ENCODE measurements around the gene HOXD9.

Gene HOXD9

GRCh38 chr2:176122683-176123410, at the start of gene HOXD9:
HOXD9 (plus strand) TSS chr2:176122719; CDS start chr2:176122769, 50 bp downstream.
- H3K27me3 ChIP-seq (ENCODE audit: control insufficient read depth in 1 of 2, insufficient read depth in 2 of 2, low read length in 2 of 2), result peaks cover 12 to 34% of the 10 kb centered on the region in 2 donors
- H3K27ac ChIP-seq (ENCODE audit: low read depth, low read length), result peak within 1 kb of the TSS; percentile 75
- peaks cover 17% of the 10 kb centered on the region for H3K4me1 ChIP-seq (ENCODE audit: insufficient read depth, low read length)
- no peaks in the 10 kb centered on the region for H3K9me3 ChIP-seq (ENCODE audit: low read length)
- no peaks in the 10 kb centered on the region for H3K36me3 ChIP-seq (ENCODE audit: insufficient read depth, low read length)
- H3K9ac ChIP-seq (ENCODE audit: low read length), result peak within 1 kb of the TSS; percentile 39
- peak within 1 kb of the TSS; percentile 56 to 84 for H3K4me3 ChIP-seq (ENCODE audit: low read depth in 1 of 2, low read length in 2 of 2)

DNA sequence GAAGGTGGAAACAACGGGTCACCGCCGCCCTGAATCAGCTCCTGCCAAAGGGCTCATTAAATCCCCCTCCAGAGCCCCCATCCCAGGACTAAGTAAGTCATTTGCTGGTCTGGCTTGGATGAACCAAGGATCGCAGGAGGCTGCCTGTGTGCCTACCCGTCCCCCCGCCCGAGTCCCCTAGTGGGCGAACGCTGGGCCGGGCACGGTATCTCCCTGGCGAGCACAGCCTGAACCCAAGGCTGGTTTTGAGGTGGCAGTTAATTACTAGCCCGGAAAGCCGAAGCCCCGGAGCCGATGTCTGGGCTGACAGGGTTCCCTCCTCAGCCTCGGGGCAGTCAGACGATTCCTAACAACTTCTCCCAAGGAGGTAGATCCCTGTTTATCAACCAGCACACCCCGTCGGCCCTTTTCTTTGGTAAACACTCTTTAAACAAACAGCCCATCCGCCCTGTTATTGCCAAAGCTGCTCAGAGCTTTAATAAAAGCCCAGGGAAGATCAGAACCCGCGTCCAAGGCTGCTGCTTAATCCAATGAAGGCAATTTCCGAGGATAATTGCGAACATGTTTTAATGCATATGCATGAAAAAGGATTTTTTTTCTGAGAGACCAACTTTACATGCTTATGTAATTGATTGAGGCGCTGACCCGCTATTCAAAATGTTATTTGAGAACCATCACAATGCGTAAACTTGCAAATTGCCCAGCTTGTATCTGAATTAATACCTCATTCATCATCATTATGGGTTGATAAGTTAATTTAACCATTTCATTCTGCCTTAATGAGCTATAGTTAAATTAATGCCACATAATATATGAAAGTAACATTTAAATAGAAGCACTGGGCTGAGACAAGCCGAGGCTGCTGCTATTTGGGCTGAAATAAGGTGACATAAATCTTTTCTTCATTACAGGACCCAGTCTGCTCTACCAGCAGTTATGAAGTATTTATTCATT, 49.3 kb upstream of the HOXD9 start:
- no peak overlapping the region for H3K27ac ChIP-seq (ENCODE audit: low read depth, low read length)
- peaks cover 89 to 97% of the 10 kb centered on the region in 2 donors for H3K27me3 ChIP-seq (ENCODE audit: control insufficient read depth in 1 of 2, insufficient read depth in 2 of 2, low read length in 2 of 2)
- no peak overlapping the region for H3K4me3 ChIP-seq (ENCODE audit: low read depth in 1 of 2, low read length in 2 of 2)
- H3K9me3 ChIP-seq (ENCODE audit: low read length), result no peaks in the 10 kb centered on the region
- H3K9ac ChIP-seq (ENCODE audit: low read length), result no peak overlapping the region
- H3K36me3 ChIP-seq (ENCODE audit: insufficient read depth, low read length), result no peaks in the 10 kb centered on the region
- peaks cover 3% of the 10 kb centered on the region for H3K4me1 ChIP-seq (ENCODE audit: insufficient read depth, low read length)

DNA sequence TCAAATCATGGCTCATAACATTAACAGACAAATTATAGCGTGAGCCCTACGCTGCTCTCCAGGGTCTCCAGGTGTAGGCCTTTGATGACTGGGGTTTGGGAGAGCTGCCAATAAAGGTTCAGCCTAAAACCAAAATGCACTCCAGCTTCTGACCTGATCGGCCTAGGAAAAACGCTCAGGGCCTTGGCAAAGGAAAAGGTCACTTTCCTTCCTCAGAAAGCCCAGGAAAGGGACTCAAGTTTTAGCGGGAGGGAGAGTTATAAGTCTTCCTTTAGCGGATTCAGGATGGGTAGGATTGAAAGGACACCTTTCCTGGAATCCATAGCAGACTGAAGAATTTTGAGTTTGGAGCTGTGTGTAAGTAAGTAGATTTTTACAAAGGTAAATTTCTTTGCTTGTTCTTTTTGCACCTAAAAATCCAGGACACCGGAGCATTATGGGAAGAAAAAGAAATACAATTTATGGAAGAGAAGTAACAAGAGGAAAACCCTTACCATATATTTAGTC, 47.5 kb upstream of the HOXD9 start:
- no peak overlapping the region for H3K27ac ChIP-seq (ENCODE audit: low read depth, low read length)
- H3K27me3 ChIP-seq (ENCODE audit: control insufficient read depth in 1 of 2, insufficient read depth in 2 of 2, low read length in 2 of 2), result peaks cover 88 to 97% of the 10 kb centered on the region in 2 donors
- no peak overlapping the region for H3K4me3 ChIP-seq (ENCODE audit: low read depth in 1 of 2, low read length in 2 of 2)
- H3K9ac ChIP-seq (ENCODE audit: low read length), result no peak overlapping the region
- no peaks in the 10 kb centered on the region for H3K9me3 ChIP-seq (ENCODE audit: low read length)
- H3K4me1 ChIP-seq (ENCODE audit: insufficient read depth, low read length), result no peaks in the 10 kb centered on the region
- no peaks in the 10 kb centered on the region for H3K36me3 ChIP-seq (ENCODE audit: insufficient read depth, low read length)

GRCh38 chr2:176075481-176075880, 47.0 kb upstream of the HOXD9 start:
- H3K4me3 ChIP-seq (ENCODE audit: low read depth in 1 of 2, low read length in 2 of 2), result no peak overlapping the region
- no peaks in the 10 kb centered on the region for H3K36me3 ChIP-seq (ENCODE audit: insufficient read depth, low read length)
- H3K9me3 ChIP-seq (ENCODE audit: low read length), result no peaks in the 10 kb centered on the region
- no peak overlapping the region for H3K27ac ChIP-seq (ENCODE audit: low read depth, low read length)
- no peaks in the 10 kb centered on the region for H3K4me1 ChIP-seq (ENCODE audit: insufficient read depth, low read length)
- H3K9ac ChIP-seq (ENCODE audit: low read length), result no peak overlapping the region
- peaks cover 86 to 95% of the 10 kb centered on the region in 2 donors for H3K27me3 ChIP-seq (ENCODE audit: control insufficient read depth in 1 of 2, insufficient read depth in 2 of 2, low read length in 2 of 2)

- no peak overlapping the region for H3K9ac ChIP-seq (ENCODE audit: low read length)
- H3K4me1 ChIP-seq (ENCODE audit: insufficient read depth, low read length), result no peaks in the 10 kb centered on the region
- no peak overlapping the region for H3K27ac ChIP-seq (ENCODE audit: low read depth, low read length)
- peaks cover 88 to 95% of the 10 kb centered on the region in 2 donors for H3K27me3 ChIP-seq (ENCODE audit: control insufficient read depth in 1 of 2, insufficient read depth in 2 of 2, low read length in 2 of 2)
- no peaks in the 10 kb centered on the region for H3K9me3 ChIP-seq (ENCODE audit: low read length)
- no peak overlapping the region for H3K4me3 ChIP-seq (ENCODE audit: low read depth in 1 of 2, low read length in 2 of 2)
- H3K36me3 ChIP-seq (ENCODE audit: insufficient read depth, low read length), result no peaks in the 10 kb centered on the region
Measured at GRCh38 chr2:176076063-176076462, 46.5 kb upstream of the HOXD9 start.

- no peak overlapping the region for H3K27ac ChIP-seq (ENCODE audit: low read depth, low read length)
- H3K27me3 ChIP-seq (ENCODE audit: control insufficient read depth in 1 of 2, insufficient read depth in 2 of 2, low read length in 2 of 2), result peaks cover 90 to 95% of the 10 kb centered on the region in 2 donors
- no peaks in the 10 kb centered on the region for H3K9me3 ChIP-seq (ENCODE audit: low read length)
- no peaks in the 10 kb centered on the region for H3K4me1 ChIP-seq (ENCODE audit: insufficient read depth, low read length)
- H3K4me3 ChIP-seq (ENCODE audit: low read depth in 1 of 2, low read length in 2 of 2), result no peak overlapping the region
- H3K9ac ChIP-seq (ENCODE audit: low read length), result no peak overlapping the region
- no peaks in the 10 kb centered on the region for H3K36me3 ChIP-seq (ENCODE audit: insufficient read depth, low read length)
Measured at GRCh38 chr2:176076796-176077195, 45.7 kb upstream of the HOXD9 start.

GRCh38 chr2:176078541-176079284, 43.8 kb upstream of the HOXD9 start:
- peaks cover 3% of the 10 kb centered on the region for H3K4me1 ChIP-seq (ENCODE audit: insufficient read depth, low read length)
- H3K27me3 ChIP-seq (ENCODE audit: control insufficient read depth in 1 of 2, insufficient read depth in 2 of 2, low read length in 2 of 2), result peaks cover 91 to 95% of the 10 kb centered on the region in 2 donors
- no peaks in the 10 kb centered on the region for H3K9me3 ChIP-seq (ENCODE audit: low read length)
- no peaks in the 10 kb centered on the region for H3K36me3 ChIP-seq (ENCODE audit: insufficient read depth, low read length)
- H3K4me3 ChIP-seq (ENCODE audit: low read depth in 1 of 2, low read length in 2 of 2), result no peak overlapping the region
- no peak overlapping the region for H3K9ac ChIP-seq (ENCODE audit: low read length)
- no peak overlapping the region for H3K27ac ChIP-seq (ENCODE audit: low read depth, low read length)

DNA sequence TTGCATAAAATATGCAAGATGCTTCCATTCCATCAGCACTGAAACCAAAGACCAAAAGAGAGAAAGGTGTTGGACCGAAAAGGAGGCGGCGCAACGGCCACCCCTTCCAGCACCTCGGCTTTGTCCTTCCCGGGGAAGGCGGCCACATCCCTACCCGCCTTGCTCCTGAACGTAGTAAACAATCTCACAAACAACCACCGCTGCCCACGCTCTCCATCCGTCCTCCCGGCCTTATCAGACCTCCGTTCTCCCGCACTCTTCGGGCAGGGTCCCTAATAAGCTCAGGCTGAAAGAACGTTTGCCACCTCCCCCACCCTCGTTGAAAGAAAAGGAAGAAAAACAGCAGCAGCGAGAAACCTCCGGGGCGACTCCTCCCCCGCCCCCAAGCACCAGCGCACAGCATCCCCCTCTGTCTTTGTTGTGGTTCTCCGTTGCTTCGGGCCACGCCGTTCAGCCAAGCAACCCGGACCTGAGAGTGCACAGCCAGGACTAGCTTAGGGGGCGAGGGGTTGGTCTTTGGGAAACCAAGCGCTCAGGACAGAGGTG, 43.2 kb upstream of the HOXD9 start:
- no peak overlapping the region for H3K27ac ChIP-seq (ENCODE audit: low read depth, low read length)
- no peak overlapping the region for H3K4me3 ChIP-seq (ENCODE audit: low read depth in 1 of 2, low read length in 2 of 2)
- peaks cover 93 to 95% of the 10 kb centered on the region in 2 donors for H3K27me3 ChIP-seq (ENCODE audit: control insufficient read depth in 1 of 2, insufficient read depth in 2 of 2, low read length in 2 of 2)
- H3K36me3 ChIP-seq (ENCODE audit: insufficient read depth, low read length), result no peaks in the 10 kb centered on the region
- peaks cover 3% of the 10 kb centered on the region for H3K4me1 ChIP-seq (ENCODE audit: insufficient read depth, low read length)
- no peaks in the 10 kb centered on the region for H3K9me3 ChIP-seq (ENCODE audit: low read length)
- H3K9ac ChIP-seq (ENCODE audit: low read length), result no peak overlapping the region

- Histone ChIP-seq H3K4me3 (ENCODE audit: low read depth in 1 of 2, low read length in 2 of 2) (peak overlapping the region in 1 of 2 donors; percentile 36), H3K36me3 (ENCODE audit: insufficient read depth, low read length) (no peaks in the 10 kb centered on the region), H3K4me1 (ENCODE audit: insufficient read depth, low read length) (peaks cover 6% of the 10 kb centered on the region), H3K27ac (ENCODE audit: low read depth, low read length) (no peak overlapping the region), H3K9me3 (ENCODE audit: low read length) (no peaks in the 10 kb centered on the region), H3K27me3 (ENCODE audit: control insufficient read depth in 1 of 2, insufficient read depth in 2 of 2, low read length in 2 of 2) (peaks cover 93 to 95% of the 10 kb centered on the region in 2 donors), H3K9ac (ENCODE audit: low read length) (no peak overlapping the region)
Measured at GRCh38 chr2:176079831-176080539, 42.5 kb upstream of the HOXD9 start.

DNA sequence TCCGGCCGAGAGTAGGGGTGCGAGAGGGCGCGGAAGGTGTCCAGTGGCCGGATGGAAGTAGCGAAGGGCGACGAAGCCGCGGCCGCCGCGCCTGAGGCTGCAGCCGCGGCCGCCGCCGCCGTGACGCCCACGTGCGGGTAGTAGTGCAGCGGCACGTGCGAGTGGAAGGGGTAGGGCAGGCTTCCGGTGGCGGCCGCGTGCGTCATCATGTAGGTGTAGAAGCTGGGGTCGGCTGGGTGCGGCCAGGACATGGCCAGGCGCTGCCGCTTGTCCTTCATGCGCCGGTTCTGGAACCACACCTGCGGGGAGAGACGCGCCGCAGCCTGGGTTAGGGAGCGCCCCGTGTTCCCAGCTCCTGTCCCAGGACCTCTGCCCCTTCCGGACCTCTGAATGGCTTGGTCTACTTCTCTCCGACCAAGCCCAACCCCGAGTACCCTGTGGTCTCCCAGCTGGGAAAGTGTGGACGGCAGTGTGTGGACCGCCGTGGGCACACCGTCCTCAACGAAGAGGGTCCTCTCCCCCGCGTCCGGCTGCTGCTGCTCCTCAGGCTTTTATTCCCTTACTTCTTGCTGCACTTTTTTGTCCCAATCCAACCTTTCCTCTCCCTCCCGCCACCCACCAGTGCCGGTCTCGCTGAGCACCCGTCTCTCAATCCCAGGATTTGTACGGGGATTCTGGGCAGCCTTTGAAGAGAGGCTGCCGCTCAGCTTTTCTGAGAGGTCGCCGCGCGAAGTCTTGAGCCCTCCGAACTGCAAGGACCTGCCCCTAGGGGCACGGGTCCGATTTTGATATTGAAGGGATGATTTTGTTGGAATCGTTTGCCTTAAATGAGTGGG, 41.8 kb upstream of the HOXD9 start:
- Histone ChIP-seq H3K36me3 (ENCODE audit: insufficient read depth, low read length) (no peaks in the 10 kb centered on the region), H3K4me1 (ENCODE audit: insufficient read depth, low read length) (peaks cover 8% of the 10 kb centered on the region), H3K27me3 (ENCODE audit: control insufficient read depth in 1 of 2, insufficient read depth in 2 of 2, low read length in 2 of 2) (peaks cover 93 to 95% of the 10 kb centered on the region in 2 donors), H3K9ac (ENCODE audit: low read length) (no peak overlapping the region), H3K4me3 (ENCODE audit: low read depth in 1 of 2, low read length in 2 of 2) (peak overlapping the region in 1 of 2 donors; percentile 26), H3K27ac (ENCODE audit: low read depth, low read length) (no peak overlapping the region), H3K9me3 (ENCODE audit: low read length) (no peaks in the 10 kb centered on the region)

Measured in muscle layer of colon (tissue), 2 donors.